Stimulated activated CD8-positive, alpha-beta memory T cell treated with anti-CD3 and anti-CD28 coated beads, Interleukin-2, amount 100 ng/mL, for 1 hour (primary cell): ENCODE results near the gene MAGEH1.

Experiments
- DNase-seq, 2 donors: peaks; one replicate each; pipeline ENCODE4 v3.0.0-alpha.2; 2020; ENCODE audit warnings: low read depth in 2 of 2

Gene MAGEH1

DNA sequence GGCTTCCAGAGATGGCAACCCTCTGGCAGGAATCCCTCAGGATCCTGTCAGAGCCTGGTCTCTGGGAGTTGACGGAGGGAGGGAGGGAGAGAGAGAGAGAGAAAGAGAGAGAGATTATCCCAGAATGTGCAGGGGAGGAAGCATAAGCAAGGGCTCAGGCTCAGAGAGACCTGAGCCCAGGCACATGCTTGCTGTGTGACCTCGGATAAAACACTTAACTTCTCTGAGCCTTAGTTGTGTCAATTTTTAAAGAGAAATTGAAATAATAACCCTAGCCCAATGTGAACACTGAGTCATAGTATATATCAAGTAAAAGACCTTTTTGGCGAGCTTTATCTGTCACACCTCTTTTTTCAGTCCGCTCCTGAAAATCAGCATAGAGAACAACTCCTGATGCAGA lies 38.2 kb downstream of the MAGEH1 start:
- DNase-seq = no peak

DNA sequence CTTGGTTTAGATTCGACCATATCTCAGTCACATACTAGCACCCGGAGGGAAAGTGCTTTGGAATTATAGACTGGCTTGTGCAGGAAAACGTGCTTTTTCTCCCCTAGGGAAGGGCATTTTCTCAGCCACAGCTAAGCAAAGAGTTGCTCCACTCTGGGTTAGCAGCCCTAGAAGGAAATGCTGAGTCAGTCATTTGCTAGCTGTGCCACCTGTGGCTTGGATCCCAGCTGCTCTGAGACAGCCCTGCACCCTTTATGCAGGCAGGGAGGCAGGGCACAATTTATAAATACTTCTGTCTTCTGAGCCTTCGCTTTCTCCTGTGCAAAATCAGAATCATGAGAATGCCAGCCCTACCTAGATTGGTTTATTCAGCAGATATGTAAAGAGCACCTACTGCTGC lies 39.0 kb downstream of the MAGEH1 start:
- no peak for DNase-seq
